Brain microvascular endothelial cell (primary cell): ENCODE data around the gene ID2.

Experiments
- DNase-seq: peaks from one replicate; pipeline ENCODE4 v3.0.0-alpha.2; 2020
- H3K27ac ChIP-seq: fragments of 250-450 bp; sonication (Bioruptor Pico); 2 replicates; pipeline ENCODE4 v1.5.1; 2020; ENCODE audit warnings: mild to moderate bottlenecking, moderate library complexity
- H3K27me3 ChIP-seq: fragments of 250-450 bp; sonication (Bioruptor Pico); replicated peaks from 2 replicates; pipeline ENCODE4 v1.5.1; 2020; ENCODE audit warnings: mild to moderate bottlenecking
- H3K36me3 ChIP-seq: fragments of 250-450 bp; sonication (Bioruptor Pico); replicated peaks from 2 replicates; pipeline ENCODE4 v1.5.1; 2020; ENCODE audit warnings: mild to moderate bottlenecking
- H3K4me3 ChIP-seq: 2 replicates; pipeline ENCODE4 v1.5.1; 2011; ENCODE audit warnings: low read depth, mild to moderate bottlenecking, control low read depth, low read length, moderate library complexity
- CTCF ChIP-seq: IDR thresholded peaks from 2 replicates; pipeline ENCODE4 v1.5.1; 2011; ENCODE audit warnings: low read depth, mild to moderate bottlenecking, moderate library complexity, low read length, control low read depth, inconsistent platforms; ENCODE audit errors: missing control alignments
- in situ Hi-C: cut with HindIII; loops from 2 replicates; pipeline ENCODE4 v1.10.0; 2017; ENCODE audit warnings: low sequenced_read_pairs, low pct_ligation_motif_present

The ID2 gene

GRCh38 chr2:8641301-8641965 lies 40.4 kb upstream of the ID2 start:
- no peak for TF ChIP-seq CTCF
- Histone ChIP-seq H3K4me3 (no peak overlapping the region), H3K36me3 (no peaks in the 10 kb centered on the region), H3K27me3 (no peaks in the 10 kb centered on the region), H3K27ac (no peak overlapping the region)
- in situ Hi-C loops = no loop called here
- DNase-seq = no peak

- DNase-seq = no peak
- Histone ChIP-seq H3K27me3 (no peaks in the 10 kb centered on the region), H3K4me3 (no peak overlapping the region), H3K27ac (no peak overlapping the region), H3K36me3 (no peaks in the 10 kb centered on the region)
- in situ Hi-C loops = no loop called here
- TF ChIP-seq CTCF = no peak
Measured at GRCh38 chr2:8642366-8643068, 39.3 kb upstream of the ID2 start.

GRCh38 chr2:8643250-8643995 lies 38.4 kb upstream of the ID2 start:
- TF ChIP-seq CTCF = no peak
- H3K27ac ChIP-seq = no peak overlapping the region
- no peaks in the 10 kb centered on the region for H3K36me3 ChIP-seq

GRCh38 chr2:8643996-8644356 lies 37.9 kb upstream of the ID2 start:
- DNase-seq = no peak
- H3K27ac ChIP-seq = no peak overlapping the region

More at GRCh38 chr2:8643250-8643995, 38.4 kb upstream of the ID2 start:
- DNase-seq = no peak
- Histone ChIP-seq H3K27me3 (no peaks in the 10 kb centered on the region), H3K4me3 (no peak overlapping the region)
- in situ Hi-C loops = no loop called here

GRCh38 chr2:8644605-8645175 lies 37.2 kb upstream of the ID2 start:
- in situ Hi-C loops = no loop called here
- Histone ChIP-seq H3K27ac (no peak overlapping the region), H3K4me3 (no peak overlapping the region), H3K27me3 (no peaks in the 10 kb centered on the region), H3K36me3 (no peaks in the 10 kb centered on the region)
- TF ChIP-seq CTCF = peak; percentile 36
- DNase-seq = no peak

More at GRCh38 chr2:8643996-8644356, 37.9 kb upstream of the ID2 start:
- Histone ChIP-seq H3K27me3 (no peaks in the 10 kb centered on the region), H3K4me3 (no peak overlapping the region), H3K36me3 (no peaks in the 10 kb centered on the region)
- TF ChIP-seq CTCF = no peak
- in situ Hi-C loops = no loop called here
